Stimulated activated CD8-positive, alpha-beta memory T cell treated with anti-CD3 and anti-CD28 coated beads, Interleukin-4, amount 100 ng/mL, for 1 hour (primary cell): Measurements from ENCODE around the gene CRABP2.

ENCODE experiments used
- DNase-seq, 2 donors: peaks; one replicate each; pipeline ENCODE4 v3.0.0-alpha.2; 2020; ENCODE audit warnings: low read depth in 2 of 2, low spot score in 1 of 2

The CRABP2 gene

DNA sequence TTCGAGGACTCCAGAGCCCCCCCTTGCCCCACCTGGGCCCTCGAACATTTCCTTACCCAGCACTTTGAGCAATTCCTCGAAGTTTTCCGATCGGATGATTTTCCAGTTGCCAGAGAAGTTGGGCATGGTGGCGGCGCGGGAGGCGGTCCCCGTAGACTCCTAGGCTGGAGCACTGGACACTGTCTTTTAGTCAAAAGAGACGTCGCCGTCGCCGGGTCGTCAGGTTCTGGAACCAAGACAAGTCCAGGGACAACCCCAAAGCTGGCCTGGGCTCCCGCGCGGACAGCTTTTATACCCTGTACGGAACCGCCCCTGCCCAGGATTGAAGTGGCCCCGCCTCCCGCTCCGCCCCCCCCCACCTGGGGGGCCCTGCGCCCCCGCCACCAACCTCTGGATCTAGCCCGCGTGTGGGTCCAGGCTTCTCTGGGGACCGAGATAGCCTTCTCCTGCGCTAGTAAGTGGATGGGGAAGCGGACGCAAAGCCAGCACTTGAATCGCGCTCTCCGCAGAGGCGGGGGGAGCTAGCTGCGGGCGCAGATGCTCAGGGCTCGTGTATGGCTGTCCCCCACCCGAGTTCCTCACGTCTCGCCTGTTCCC, at the start of gene CRABP2:
CRABP2 (minus strand) TSS at position 263 of the 597 bp plus-strand sequence; CDS start at position 126, 137 bp downstream.
- DNase-seq: no peak

DNA sequence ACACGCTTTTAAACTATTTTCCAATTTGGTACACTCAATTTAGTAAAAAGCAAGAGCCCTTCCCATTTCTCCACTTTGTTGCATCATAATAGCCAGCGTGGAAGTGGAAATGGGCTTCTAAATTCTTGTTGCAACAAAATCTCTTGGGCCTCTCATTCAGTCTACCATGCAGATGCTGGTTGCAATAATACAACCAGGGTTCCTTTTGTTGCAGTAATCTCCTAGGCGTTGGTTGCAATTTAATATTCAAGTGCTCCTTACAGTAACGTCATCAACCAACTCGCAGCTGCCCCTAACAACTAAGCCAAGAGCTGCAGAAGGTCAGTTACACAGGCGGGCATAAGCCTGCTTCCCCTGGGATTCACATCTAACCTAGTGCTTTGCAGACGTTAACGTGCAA, 48.8 kb upstream of the CRABP2 start:
- DNase-seq: no peak

GRCh38 chr1:156752843-156753482, 47.6 kb upstream of the CRABP2 start:
- no peak for DNase-seq

DNA sequence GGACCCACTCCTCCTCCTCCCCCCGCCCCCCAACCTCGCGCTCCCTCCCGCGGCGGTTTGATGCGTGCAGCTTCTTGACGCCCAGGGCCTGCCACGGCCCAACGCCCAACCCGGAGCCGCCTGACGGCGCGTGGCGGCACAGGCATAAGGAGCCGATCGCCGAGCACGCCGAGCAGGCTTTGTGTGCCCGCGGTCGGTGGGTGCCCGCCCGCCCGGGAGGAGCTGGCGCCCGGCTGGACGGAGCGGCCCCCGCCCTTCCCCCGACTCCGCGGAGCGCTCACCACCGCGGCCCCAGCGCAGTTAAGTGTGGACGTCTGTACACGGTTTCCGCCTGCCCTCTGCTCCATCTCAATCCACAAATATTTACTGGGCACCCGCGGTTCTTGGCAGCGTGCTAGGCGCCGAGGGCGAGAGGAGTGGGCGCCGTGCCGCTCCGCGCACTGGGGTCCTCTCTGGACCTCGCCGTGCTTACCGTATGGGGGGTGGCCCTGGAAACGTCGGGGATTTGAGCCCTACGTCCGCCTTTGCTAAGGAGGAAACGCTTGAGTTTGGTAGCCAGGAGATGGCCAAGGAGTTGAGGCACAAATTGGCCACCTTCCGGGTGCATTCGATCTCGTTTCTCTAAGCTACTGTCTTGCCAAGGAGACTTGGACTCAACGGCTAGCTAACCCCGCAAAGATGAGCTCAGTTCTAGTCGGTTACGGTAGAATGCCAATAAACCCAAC, 46.5 kb upstream of the CRABP2 start:
- peak; percentile 94 to 96 for DNase-seq

- DNase-seq: no peak
Measured at GRCh38 chr1:156751451-156751756, 46.0 kb upstream of the CRABP2 start, which contains the start of gene HDGF. HDGF (minus strand) TSS chr1:156751675; CDS start chr1:156751429, 246 bp downstream.

GRCh38 chr1:156750711-156751450, 45.5 kb upstream of the CRABP2 start:
- no peak for DNase-seq

GRCh38 chr1:156750191-156750672, 44.8 kb upstream of the CRABP2 start:
- DNase-seq: no peak

DNA sequence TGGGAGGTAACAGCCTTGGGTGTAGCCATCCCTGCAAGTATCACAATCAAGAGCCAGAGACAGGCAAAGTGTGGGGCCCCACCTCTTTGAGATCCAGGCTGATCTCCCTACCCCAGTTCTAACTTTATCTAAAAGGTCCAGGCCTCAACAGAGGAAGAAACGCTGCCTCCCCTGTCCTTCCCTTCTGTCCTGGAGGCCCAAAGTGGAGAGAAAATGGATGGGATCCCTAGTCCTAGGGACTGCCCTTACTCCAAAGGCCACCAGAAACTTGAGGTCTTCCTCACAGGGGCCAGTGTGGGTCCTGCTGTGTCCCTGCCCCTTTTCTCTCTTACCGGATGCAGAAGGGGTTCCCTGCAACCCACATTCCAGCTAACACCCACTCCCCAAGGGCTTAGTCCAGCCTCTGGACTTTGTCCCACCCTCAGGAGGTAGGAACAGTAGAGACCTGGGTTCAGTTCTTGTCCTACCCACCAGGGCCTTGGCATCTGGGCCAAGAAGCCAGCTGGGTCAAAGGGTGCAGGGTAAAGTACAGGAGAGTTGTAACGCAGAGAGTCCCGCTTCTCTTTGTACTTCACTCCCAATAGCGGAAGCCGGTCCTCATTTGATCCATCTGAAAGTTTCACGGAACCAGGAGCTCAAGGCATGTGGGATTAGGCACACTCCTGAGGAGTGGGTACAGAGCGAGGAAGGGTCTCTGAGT, 44.2 kb upstream of the CRABP2 start:
- DNase-seq: no peak

- DNase-seq: no peak
Measured at GRCh38 chr1:156748670-156749418, 43.5 kb upstream of the CRABP2 start.

DNA sequence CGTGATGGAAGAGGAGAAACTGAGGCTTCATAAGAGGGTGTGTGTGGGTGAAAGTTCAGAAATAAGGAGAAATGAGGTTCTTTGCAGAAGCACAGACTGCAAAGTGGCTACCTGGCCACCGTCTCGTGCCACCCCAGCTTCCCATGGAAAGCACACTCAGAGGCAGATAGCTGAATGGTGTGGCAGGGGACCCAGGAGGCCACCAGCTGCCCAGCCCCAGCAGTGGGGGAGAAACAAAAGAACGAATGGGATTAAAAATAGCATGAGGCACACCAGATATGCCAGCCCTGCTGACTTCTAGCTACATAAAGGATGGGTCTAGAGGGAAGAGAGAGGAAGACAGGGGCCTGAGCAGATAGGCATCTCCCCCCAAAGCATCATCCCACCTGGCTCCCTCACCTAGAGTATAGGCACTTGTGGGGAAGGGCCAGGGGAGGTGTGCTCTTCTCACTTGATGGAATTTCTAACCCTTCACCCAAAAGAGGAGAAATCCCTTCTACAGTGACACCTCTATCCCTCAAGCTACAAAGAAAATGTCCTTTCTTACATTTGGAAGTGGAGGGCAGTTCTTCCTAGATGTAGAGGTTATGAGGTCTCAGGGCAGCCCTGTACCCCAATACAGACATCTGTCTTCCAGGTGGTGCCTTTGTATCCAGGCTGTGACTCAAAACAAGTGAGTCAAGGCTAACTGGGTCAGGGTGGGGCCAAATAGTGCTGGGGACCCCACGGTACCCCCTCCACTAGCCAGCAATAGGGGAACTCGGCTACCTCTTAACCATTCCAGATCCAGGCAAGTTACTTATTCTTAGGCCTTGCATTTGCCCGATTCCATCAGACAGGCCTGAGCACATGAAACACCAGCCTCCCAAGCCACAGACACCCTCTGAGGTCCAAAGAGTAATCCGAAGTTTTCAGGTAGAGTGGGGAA, 42.6 kb upstream of the CRABP2 start:
- no peak for DNase-seq

DNA sequence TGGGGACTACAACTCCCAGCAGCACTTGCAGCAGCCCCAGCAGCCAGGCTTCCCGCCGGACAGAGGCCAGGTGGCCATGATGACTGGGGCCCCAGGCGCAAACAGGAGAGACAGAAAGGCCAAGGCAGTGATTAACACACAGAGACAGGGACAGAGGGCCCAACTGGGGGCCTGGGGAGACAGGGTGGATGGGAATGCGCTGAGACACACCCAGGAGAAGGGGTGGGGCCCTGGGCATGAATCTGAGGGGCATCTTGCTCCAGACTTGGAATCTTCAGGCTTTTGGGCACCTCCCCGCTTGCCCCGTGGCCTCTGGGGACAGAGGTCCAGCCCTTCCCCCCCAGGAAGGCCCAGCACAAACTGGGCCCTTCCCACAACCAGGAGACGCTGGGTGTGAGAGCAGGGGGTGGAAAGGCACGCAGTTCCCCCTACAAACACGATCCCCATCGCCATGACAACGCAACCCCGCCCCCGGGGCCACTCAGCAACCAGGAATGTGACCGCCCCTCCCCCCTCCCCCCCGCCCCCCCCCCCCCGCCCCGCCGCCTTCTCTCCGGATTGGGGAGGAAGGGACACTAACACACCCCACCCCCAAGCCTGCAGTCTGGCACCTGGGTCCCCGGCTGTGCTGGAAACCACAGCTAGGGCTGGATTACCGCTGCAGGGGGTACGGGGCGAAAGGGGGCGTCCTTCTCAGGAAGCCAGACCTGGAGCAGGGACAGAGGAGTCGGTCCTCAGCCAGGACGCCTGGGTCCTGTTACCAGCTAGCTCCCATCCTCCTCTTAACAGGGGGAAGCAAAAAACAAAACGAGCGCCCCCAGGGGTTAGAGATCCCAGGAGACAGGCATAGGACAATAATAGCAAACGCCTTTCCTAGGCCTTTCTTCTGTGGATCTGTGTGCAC, 41.6 kb upstream of the CRABP2 start:
- DNase-seq: no peak

DNA sequence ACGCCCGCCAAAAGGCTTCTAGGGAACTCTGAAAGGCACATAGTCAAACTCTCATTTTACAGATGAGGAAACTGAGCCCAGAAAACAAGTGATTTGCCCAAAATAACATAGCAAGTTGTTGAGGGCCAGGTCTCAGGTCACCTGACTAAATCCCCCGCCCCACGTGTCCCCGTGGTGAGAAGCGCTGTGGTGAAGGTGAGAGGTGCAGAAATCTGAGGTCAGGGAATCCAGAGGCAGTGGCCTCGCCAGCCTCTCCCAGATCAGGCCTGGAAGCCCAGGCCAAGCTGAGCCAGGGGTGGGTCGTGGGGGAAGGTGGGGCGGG, 41.0 kb upstream of the CRABP2 start:
- no peak for DNase-seq

GRCh38 chr1:156745881-156746280, 40.5 kb upstream of the CRABP2 start:
- no peak for DNase-seq

GRCh38 chr1:156744786-156745419, 39.5 kb upstream of the CRABP2 start:
- no peak for DNase-seq

DNA sequence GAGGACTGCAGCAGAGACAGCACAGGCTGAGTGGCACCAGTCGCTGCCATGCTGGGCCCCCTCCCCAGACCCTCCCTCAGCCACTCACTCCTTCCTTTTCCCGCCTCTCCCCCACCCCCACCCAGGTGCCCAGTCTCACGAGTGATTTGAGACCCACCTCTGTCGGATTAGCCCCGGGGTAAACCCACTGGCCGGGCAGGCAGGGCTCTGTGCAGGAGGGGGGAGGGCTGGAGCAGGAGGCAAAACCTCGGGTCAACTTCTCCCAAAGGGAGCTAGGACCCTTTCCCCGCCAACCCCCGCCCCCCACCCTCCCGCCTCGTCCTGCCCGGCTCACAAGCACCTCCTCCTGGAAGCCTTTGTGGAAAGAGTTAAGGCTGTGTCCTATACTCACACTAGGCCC, 39.0 kb upstream of the CRABP2 start:
- DNase-seq: no peak

GRCh38 chr1:156743367-156744302, 38.3 kb upstream of the CRABP2 start:
- DNase-seq: no peak

DNA sequence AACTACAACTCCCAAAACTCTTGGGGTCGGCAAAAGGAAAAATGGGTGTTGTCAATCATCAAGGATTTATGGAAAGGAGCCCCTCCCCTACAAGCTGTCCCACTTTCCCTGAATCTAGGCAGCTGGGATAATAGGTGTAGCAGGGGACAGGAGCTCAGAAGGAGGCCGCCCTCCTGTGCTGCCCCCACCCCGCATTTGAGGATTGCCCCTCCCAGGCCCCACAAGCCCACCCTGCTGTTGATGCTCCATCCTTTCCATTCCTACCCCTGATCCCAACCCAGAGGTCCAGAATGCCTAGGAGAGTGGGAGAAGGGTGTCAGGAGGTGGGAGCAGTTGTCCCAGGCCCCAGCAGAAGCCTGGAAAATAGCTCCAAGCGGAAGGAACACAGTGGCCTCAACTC, 37.4 kb upstream of the CRABP2 start:
- DNase-seq: no peak
